OCI-LY1 (cell line): Measurements from ENCODE around the gene SMC5.
A peak's percentile ranks its signal among the peaks of the same experiment; 100 is the strongest.

Experiments used
- H2AFZ ChIP-seq: fragments of 200-600 bp; sonication (generic), shearing (Covaris generic); 2 replicates; pipeline ENCODE4 v1.6.0; 2014; ENCODE audit warnings: antibody characterized with exemption, mild to moderate bottlenecking, low read length
- H3F3A ChIP-seq: fragments of 200-600 bp; sonication (generic), shearing (Covaris generic); 2 replicates; pipeline ENCODE4 v1.6.0; 2014; ENCODE audit warnings: mild to moderate bottlenecking, antibody characterized with exemption, low read length, moderate library complexity; ENCODE audit not compliant: insufficient read depth
- H3K27ac ChIP-seq: fragments of 200-600 bp; sonication (generic); 2 replicates; pipeline ENCODE4 v1.5.1; 2014; ENCODE audit warnings: low read length, mixed run types, mild to moderate bottlenecking, low read depth; ENCODE audit not compliant: poor library complexity, severe bottlenecking
- H3K27me3 ChIP-seq: fragments of 200-600 bp; sonication (generic); 2 replicates; pipeline ENCODE4 v1.6.0; 2014; ENCODE audit warnings: antibody characterized with exemption, mild to moderate bottlenecking, low read length, moderate library complexity; ENCODE audit not compliant: insufficient read depth
- H3K36me3 ChIP-seq: fragments of 200-600 bp; sonication (generic); 2 replicates; pipeline ENCODE4 v1.6.1; 2014; ENCODE audit warnings: mild to moderate bottlenecking, antibody characterized with exemption, low read length, moderate library complexity, mixed read lengths; ENCODE audit not compliant: insufficient read depth
- H3K4me1 ChIP-seq: fragments of 200-600 bp; sonication (generic); 2 replicates; pipeline ENCODE4 v1.5.1; 2014; ENCODE audit warnings: mild to moderate bottlenecking, low read length, moderate library complexity; ENCODE audit not compliant: insufficient read depth, severe bottlenecking
- H3K4me2 ChIP-seq: fragments of 200-600 bp; sonication (generic), shearing (Covaris generic); 2 replicates; pipeline ENCODE4 v1.6.1; 2014; ENCODE audit warnings: low read length
- H3K4me3 ChIP-seq: fragments of 200-600 bp; sonication (generic); 2 replicates; pipeline ENCODE4 v1.5.1; 2014; ENCODE audit warnings: low read length, low read depth, mild to moderate bottlenecking, mixed read lengths; ENCODE audit not compliant: poor library complexity, severe bottlenecking
- H3K79me2 ChIP-seq: fragments of 200-600 bp; shearing (Covaris generic); 2 replicates; pipeline ENCODE4 v1.6.1; 2016; ENCODE audit warnings: mixed run types, low read length, mixed read lengths; ENCODE audit not compliant: insufficient read depth
- H3K9ac ChIP-seq: fragments of 200-600 bp; sonication (generic), shearing (Covaris generic); 2 replicates; pipeline ENCODE4 v1.6.1; 2014; ENCODE audit warnings: mild to moderate bottlenecking, low read length, mixed read lengths
- H3K9me2 ChIP-seq: fragments of 200-600 bp; sonication (generic), shearing (Covaris generic); 2 replicates; pipeline ENCODE4 v1.6.1; 2014; ENCODE audit warnings: low read depth, mild to moderate bottlenecking, low read length, mixed read lengths
- H3K9me3 ChIP-seq: fragments of 200-600 bp; shearing (Covaris generic); 2 replicates; pipeline ENCODE4 v1.6.1; 2014; ENCODE audit warnings: low read length, mixed read lengths
- H4K20me1 ChIP-seq: fragments of 200-600 bp; sonication (generic), shearing (Covaris generic); 2 replicates; pipeline ENCODE4 v1.6.0; 2016; ENCODE audit warnings: mild to moderate bottlenecking, low read length; ENCODE audit not compliant: insufficient read depth
- CTCF ChIP-seq: fragments of 200-600 bp; sonication (generic), shearing (Covaris generic); IDR thresholded peaks from 2 replicates; pipeline ENCODE4 v1.5.1; 2017; ENCODE audit warnings: mild to moderate bottlenecking, antibody characterized with exemption, low read length, moderate library complexity, mixed read lengths
- EZH2 ChIP-seq: fragments of 200-600 bp; sonication (generic), shearing (Covaris generic); IDR thresholded peaks from 2 replicates; pipeline ENCODE4 v1.8.0; 2017; ENCODE audit warnings: borderline replicate concordance, mixed run types, mild to moderate bottlenecking, antibody characterized with exemption, low read length, moderate library complexity, mixed read lengths

Gene SMC5

GRCh38 chr9:70260606-70261005, 1.8 kb downstream of the SMC5 start:
- Histone ChIP-seq H3K9me2 (no peaks in the 10 kb centered on the region), H3K4me3 (peak overlapping the region; percentile 93), H3K36me3 (peaks cover 55% of the 10 kb centered on the region), H3K27me3 (no peaks in the 10 kb centered on the region), H3K4me1 (peaks cover 33% of the 10 kb centered on the region), H3K4me2 (peak overlapping the region; percentile 87), H2AFZ (no peak overlapping the region), H3K9ac (peak overlapping the region; percentile 30; the same call in 1 of the 2 replicates), H4K20me1 (0 out of 2 replicates have a peak, but pooled peaks cover 3% of the 10 kb centered on the region), H3K27ac (no peak overlapping the region), H3K9me3 (no peaks in the 10 kb centered on the region), H3K79me2 (peaks cover 53% of the 10 kb centered on the region), H3F3A (no peaks in the 10 kb centered on the region)
- TF ChIP-seq EZH2 (no peak), CTCF (no peak)

GRCh38 chr9:70261131-70261870, 2.5 kb downstream of the SMC5 start:
- no peaks in the 10 kb centered on the region for H3K9me2 ChIP-seq
- no peak overlapping the region for H3K9ac ChIP-seq
- 0 out of 2 replicates have a peak, but pooled peaks cover 3% of the 10 kb centered on the region for H4K20me1 ChIP-seq
- H3K27ac ChIP-seq = no peak overlapping the region
- H3K79me2 ChIP-seq = peaks cover 57% of the 10 kb centered on the region
- no peaks in the 10 kb centered on the region for H3K9me3 ChIP-seq
- no peaks in the 10 kb centered on the region for H3K27me3 ChIP-seq
- H3F3A ChIP-seq = no peaks in the 10 kb centered on the region
- H3K4me1 ChIP-seq = peaks cover 33% of the 10 kb centered on the region
- H3K36me3 ChIP-seq = peaks cover 61% of the 10 kb centered on the region
- TF ChIP-seq EZH2 = no peak
- TF ChIP-seq CTCF = no peak
- no peak overlapping the region for H2AFZ ChIP-seq
- peak overlapping the region; percentile 93 for H3K4me3 ChIP-seq
- H3K4me2 ChIP-seq = peak overlapping the region; percentile 87; the same call in 1 of the 2 replicates

GRCh38 chr9:70262366-70262765, 3.6 kb downstream of the SMC5 start:
- H4K20me1 ChIP-seq = 0 out of 2 replicates have a peak, but pooled peaks cover 3% of the 10 kb centered on the region
- H3F3A ChIP-seq = no peaks in the 10 kb centered on the region
- no peak overlapping the region for H2AFZ ChIP-seq
- no peaks in the 10 kb centered on the region for H3K27me3 ChIP-seq
- TF ChIP-seq EZH2 = no peak
- TF ChIP-seq CTCF = no peak
- H3K27ac ChIP-seq = no peak overlapping the region
- H3K4me2 ChIP-seq = no peak overlapping the region
- H3K4me3 ChIP-seq = no peak overlapping the region
- no peaks in the 10 kb centered on the region for H3K9me2 ChIP-seq
- H3K9ac ChIP-seq = no peak overlapping the region
- H3K36me3 ChIP-seq = peaks cover 72% of the 10 kb centered on the region
- H3K9me3 ChIP-seq = no peaks in the 10 kb centered on the region
- peaks cover 33% of the 10 kb centered on the region for H3K4me1 ChIP-seq
- peaks cover 60% of the 10 kb centered on the region for H3K79me2 ChIP-seq
